Panc1 (cell line): ENCODE measurements around the gene CIAPIN1. TPM values are rescaled to one million over a fixed set of nuclear protein-coding genes. Genes with fewer than 3 reads are reported as not detected.

Source experiments
- ATAC-seq: fragments of 200-7000 bp; cut with Tn5 transposase; 2 replicates; pipeline ENCODE4 v1.9.1; 2020; ENCODE audit warnings: mild to moderate bottlenecking, moderate library complexity
- Bru-seq: library from RNA; stranded (reverse); fragments of 400-500 nt; gene quantifications from one replicate; lab custom pipeline; 2021; lab: Mats Ljungman, UMichigan
- BruChase-seq, 2 experiments: library from RNA; stranded (reverse); fragments of 400-500 nt; gene quantifications; one replicate each; lab custom pipeline; 2021; lab: Mats Ljungman, UMichigan
- BruUV-seq: library from RNA; stranded (reverse); fragments of 400-500 nt; replicated peaks from 2 replicates; lab custom pipeline; 2021; lab: Mats Ljungman, UMichigan
- CTCF ChIA-PET: fragments of 300-600 bp; sonication (Branson Sonifier 250); formaldehyde crosslinking; loops from one replicate; lab custom pipeline; 2022; ENCODE audit warnings: antibody characterized with exemption; lab: Charles Lee
- POLR2A ChIA-PET: fragments of 300-600 bp; sonication (Branson Sonifier 250); formaldehyde crosslinking; loops from one replicate; lab custom pipeline; 2022; ENCODE audit warnings: antibody characterized with exemption; lab: Charles Lee
- DNase-seq: peaks from one replicate; pipeline ENCODE4 v3.0.0-alpha.2; 2010; ENCODE audit warnings: low read depth, low spot score
- H3K27ac ChIP-seq: 2 replicates; pipeline ENCODE4 v1.5.1; 2011; ENCODE audit warnings: mild to moderate bottlenecking, low read length, inconsistent platforms
- H3K27me3 ChIP-seq: fragments of 200-500 bp; sonication (Bioruptor generic); 2 replicates; pipeline ENCODE4 v1.6.0; 2014; ENCODE audit warnings: low read length, inconsistent platforms; ENCODE audit not compliant: control insufficient read depth, insufficient read depth
- H3K36me3 ChIP-seq: fragments of 200-500 bp; sonication (Bioruptor generic); 2 replicates; pipeline ENCODE4 v1.5.1; 2014; ENCODE audit warnings: inconsistent platforms, mild to moderate bottlenecking, low read length, moderate library complexity; ENCODE audit not compliant: control insufficient read depth, insufficient read depth
- H3K4me1 ChIP-seq: 2 replicates; pipeline ENCODE4 v1.5.1; 2011; ENCODE audit warnings: inconsistent platforms, mild to moderate bottlenecking, low read length, moderate library complexity; ENCODE audit not compliant: control insufficient read depth, insufficient read depth
- H3K4me3 ChIP-seq, 2 experiments: 2 replicates each; pipeline ENCODE4 v1.5.1; 2011 to 2012; ENCODE audit warnings: low read depth in 2 of 2, low read length in 2 of 2, mild to moderate bottlenecking in 2 of 2, inconsistent platforms in 1 of 2, moderate library complexity in 1 of 2
- H3K9me3 ChIP-seq: fragments of 200-500 bp; sonication (Bioruptor generic); 2 replicates; pipeline ENCODE4 v1.5.1; 2014; ENCODE audit warnings: low read depth, mild to moderate bottlenecking, inconsistent platforms, low read length, moderate library complexity; ENCODE audit not compliant: control insufficient read depth, insufficient read depth
- POLR2AphosphoS5 ChIP-seq: IDR thresholded peaks from 2 replicates; pipeline ENCODE4 v1.6.1; 2012; ENCODE audit warnings: mild to moderate bottlenecking, low read depth, low read length, moderate library complexity
- SIN3A ChIP-seq: IDR thresholded peaks from 2 replicates; pipeline ENCODE4 v1.6.1; 2012; ENCODE audit warnings: low read depth, mild to moderate bottlenecking, low read length, moderate library complexity, borderline replicate concordance; ENCODE audit not compliant: insufficient read depth
- TCF7L2 ChIP-seq: IDR thresholded peaks from 2 replicates; pipeline ENCODE4 v1.6.1; 2011; ENCODE audit warnings: mild to moderate bottlenecking, low read depth, low read length, inconsistent platforms
- in situ Hi-C: cut with HindIII; loops from 2 replicates; pipeline ENCODE4 v1.10.0; 2016; ENCODE audit warnings: low sequenced_read_pairs, low pct_unique_long_range_greater_than_20kb
- intact Hi-C: fragments of 100-400 bp; cut with micrococcal nuclease; formaldehyde crosslinking; loops from one replicate; pipeline ENCODE4 v1.10.0; 2022; ENCODE audit not compliant: unreplicated experiment
- long read RNA-seq: library from polyadenylated mRNA; unstranded; transcript quantifications from one replicate; pipeline ENCODE4 v2.0.0, GENCODE V29; 2021; ENCODE audit not compliant: unreplicated experiment
- polyA plus RNA-seq: library from polyadenylated mRNA; unstranded; fragments of >200 nt; gene quantifications from one replicate; pipeline ENCODE4 v1.2.1, GENCODE V29; 2012; ENCODE audit warnings: missing spikeins; ENCODE audit not compliant: insufficient read length
- total RNA-seq: library from RNA; stranded (reverse); gene quantifications from one replicate; pipeline ENCODE4 v1.2.1, GENCODE V29; 2021; ENCODE audit not compliant: unreplicated experiment
- TF ChIP-seq, protein P1 (sequence below): fragments of 450-650 bp; IDR thresholded peaks from 2 replicates; pipeline ENCODE4 v1.5.1; 2017; ENCODE audit warnings: mild to moderate bottlenecking
- TF ChIP-seq, protein P2 (sequence below), 2 experiments: IDR thresholded peaks; 2 replicates each; pipeline ENCODE4 v1.6.1; 2011 to 2012; ENCODE audit warnings: low read depth in 2 of 2, control low read depth in 1 of 2, low read length in 1 of 2, mild to moderate bottlenecking in 1 of 2, moderate library complexity in 1 of 2; ENCODE audit not compliant: insufficient read depth in 1 of 2

CIAPIN1 gene
- total RNA-seq, result 64.0 TPM
- 65.3 TPM for polyA plus RNA-seq
- percentile 76 among the genes with signal in this experiment for Bru-seq, nascent RNA
- percentile 76 among the genes with signal in this experiment for BruChase-seq, experiment 1, labeled RNA remaining after a 2-hour chase
- BruChase-seq, experiment 2, labeled RNA remaining after a 6-hour chase, result percentile 85 among the genes with signal in this experiment
- long read RNA-seq, transcript CIAPIN1-209 (9 exons, 2,016 nt), result minor isoform, 20 of 210 reads
- long read RNA-seq, transcript CIAPIN1-201 (9 exons, 2,182 nt), result major isoform, 136 of 210 reads
- long read RNA-seq, transcript CIAPIN1-213 (8 exons, 1,559 nt), result minor isoform, 9 of 210 reads
- long read RNA-seq, partial matches to known transcripts, result 12 of 210 reads
- long read RNA-seq, other reads (novel, unspliced or antisense), result 31 of 210 reads

DNA sequence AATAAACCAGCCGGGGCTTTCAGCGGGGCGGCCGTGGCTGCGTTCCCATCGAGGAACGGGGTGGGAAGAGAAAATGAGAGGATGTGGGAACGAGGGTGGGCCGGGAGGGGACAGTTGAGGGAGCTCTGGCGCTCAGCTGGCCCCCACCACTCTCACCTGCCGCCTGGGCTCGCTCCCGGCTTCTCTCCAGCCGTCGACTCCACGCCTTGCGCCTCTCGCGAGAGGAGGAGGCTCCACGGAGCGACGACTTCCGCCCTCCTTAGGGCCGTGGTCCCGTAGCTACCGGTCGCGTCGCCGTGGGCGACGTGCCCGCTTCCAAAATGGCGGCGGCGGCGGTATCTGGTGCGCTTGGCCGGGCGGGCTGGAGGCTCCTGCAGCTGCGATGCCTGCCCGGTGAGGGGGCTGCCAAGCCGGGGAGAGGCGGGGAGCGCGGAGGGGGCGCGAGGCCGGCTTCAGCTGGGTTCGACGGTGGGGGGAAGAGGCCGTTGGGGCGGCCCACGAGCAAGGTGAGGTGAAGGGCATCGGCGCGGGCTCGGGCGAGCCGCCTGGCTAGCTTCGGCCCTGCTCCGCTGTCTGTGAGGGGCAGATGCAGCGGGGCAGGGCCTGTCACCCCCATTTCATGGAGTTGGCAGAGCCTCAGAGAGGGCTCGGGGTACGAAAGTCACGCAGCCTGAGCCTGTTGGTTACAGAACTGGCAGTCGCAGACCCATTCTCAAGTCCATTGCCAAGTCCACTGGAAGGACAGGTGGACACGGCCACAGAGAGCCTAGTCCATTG is at the start of gene CIAPIN1, which contains the start of gene COQ9:
TSS of gene CIAPIN1 (minus strand) at position 200 of the 777 bp plus-strand sequence. CDS start 6,457 bp downstream, outside the sequence.
TSS of gene COQ9 (plus strand) at position 294 of the 777 bp plus-strand sequence. CDS start at position 321, 27 bp downstream.
- no peaks in the 10 kb centered on the region for H3K9me3 ChIP-seq
- no peaks in the 10 kb centered on the region; the same call in 1 of the 2 replicates for H3K4me1 ChIP-seq
- H3K27me3 ChIP-seq, result no peaks in the 10 kb centered on the region
- CTCF ChIA-PET, result interaction anchor here (1.0 kb wide), 1 partner anchor 73 kb away, joined by 3 read pairs; no protein-coding TSS in a partner anchor
- POLR2A ChIA-PET, result interaction anchor here (0.6 to 0.7 kb wide), 2 partner anchors 56 to 119 kb away, joined by 3 to 17 read pairs; no protein-coding TSS in a partner anchor
- H3K36me3 ChIP-seq, result peaks cover 13% of the 10 kb centered on the region
- intact Hi-C loops (no loop called here), in situ Hi-C loops (no loop called here)
- BruUV-seq, result no TSS peak
- DNase-seq (peak; percentile 39), ATAC-seq (peak; percentile 100)
- H3K27ac ChIP-seq, result peak within 1 kb of the TSS; percentile 94
- TF ChIP-seq TCF7L2, result no peak
- TF ChIP-seq, protein P1, sequence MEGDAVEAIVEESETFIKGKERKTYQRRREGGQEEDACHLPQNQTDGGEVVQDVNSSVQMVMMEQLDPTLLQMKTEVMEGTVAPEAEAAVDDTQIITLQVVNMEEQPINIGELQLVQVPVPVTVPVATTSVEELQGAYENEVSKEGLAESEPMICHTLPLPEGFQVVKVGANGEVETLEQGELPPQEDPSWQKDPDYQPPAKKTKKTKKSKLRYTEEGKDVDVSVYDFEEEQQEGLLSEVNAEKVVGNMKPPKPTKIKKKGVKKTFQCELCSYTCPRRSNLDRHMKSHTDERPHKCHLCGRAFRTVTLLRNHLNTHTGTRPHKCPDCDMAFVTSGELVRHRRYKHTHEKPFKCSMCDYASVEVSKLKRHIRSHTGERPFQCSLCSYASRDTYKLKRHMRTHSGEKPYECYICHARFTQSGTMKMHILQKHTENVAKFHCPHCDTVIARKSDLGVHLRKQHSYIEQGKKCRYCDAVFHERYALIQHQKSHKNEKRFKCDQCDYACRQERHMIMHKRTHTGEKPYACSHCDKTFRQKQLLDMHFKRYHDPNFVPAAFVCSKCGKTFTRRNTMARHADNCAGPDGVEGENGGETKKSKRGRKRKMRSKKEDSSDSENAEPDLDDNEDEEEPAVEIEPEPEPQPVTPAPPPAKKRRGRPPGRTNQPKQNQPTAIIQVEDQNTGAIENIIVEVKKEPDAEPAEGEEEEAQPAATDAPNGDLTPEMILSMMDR, result no peak
- peak; percentile 52; the same call in 1 of the 2 replicates for TF ChIP-seq SIN3A
- TF ChIP-seq POLR2AphosphoS5, result peak; percentile 93
- TF ChIP-seq, protein P2, sequence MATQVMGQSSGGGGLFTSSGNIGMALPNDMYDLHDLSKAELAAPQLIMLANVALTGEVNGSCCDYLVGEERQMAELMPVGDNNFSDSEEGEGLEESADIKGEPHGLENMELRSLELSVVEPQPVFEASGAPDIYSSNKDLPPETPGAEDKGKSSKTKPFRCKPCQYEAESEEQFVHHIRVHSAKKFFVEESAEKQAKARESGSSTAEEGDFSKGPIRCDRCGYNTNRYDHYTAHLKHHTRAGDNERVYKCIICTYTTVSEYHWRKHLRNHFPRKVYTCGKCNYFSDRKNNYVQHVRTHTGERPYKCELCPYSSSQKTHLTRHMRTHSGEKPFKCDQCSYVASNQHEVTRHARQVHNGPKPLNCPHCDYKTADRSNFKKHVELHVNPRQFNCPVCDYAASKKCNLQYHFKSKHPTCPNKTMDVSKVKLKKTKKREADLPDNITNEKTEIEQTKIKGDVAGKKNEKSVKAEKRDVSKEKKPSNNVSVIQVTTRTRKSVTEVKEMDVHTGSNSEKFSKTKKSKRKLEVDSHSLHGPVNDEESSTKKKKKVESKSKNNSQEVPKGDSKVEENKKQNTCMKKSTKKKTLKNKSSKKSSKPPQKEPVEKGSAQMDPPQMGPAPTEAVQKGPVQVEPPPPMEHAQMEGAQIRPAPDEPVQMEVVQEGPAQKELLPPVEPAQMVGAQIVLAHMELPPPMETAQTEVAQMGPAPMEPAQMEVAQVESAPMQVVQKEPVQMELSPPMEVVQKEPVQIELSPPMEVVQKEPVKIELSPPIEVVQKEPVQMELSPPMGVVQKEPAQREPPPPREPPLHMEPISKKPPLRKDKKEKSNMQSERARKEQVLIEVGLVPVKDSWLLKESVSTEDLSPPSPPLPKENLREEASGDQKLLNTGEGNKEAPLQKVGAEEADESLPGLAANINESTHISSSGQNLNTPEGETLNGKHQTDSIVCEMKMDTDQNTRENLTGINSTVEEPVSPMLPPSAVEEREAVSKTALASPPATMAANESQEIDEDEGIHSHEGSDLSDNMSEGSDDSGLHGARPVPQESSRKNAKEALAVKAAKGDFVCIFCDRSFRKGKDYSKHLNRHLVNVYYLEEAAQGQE (IDR thresholded peaks at IDR 0.05; ENCODE audit: insufficient read depth in 1 of 2, low read depth in 2 of 2, low read length in 1 of 2), result no peak
- H3K4me3 ChIP-seq, result peak within 1 kb of the TSS; percentile 85 to 97

DNA sequence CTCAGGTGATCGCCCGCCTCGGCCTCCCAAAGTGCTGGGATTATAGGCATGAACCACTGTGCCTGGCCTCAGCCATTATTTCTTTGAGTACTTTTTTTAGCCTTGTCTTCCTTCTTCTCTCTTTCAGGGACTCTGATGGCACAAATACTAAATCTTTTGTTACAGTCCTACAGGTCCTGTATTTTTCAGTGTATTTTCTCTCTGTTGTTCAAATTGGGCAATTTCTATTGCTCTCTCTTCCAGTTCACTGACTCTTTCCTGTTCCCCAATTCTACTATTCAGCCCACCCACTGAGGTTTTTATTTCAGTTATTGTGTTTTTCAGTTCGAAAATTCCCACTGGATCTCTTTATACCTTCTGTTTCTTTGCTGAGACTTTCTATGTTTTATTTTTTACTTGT is 46.6 kb upstream of the CIAPIN1 start:
- in situ Hi-C loops, result no loop called here
- Histone ChIP-seq H3K4me1 (no peaks in the 10 kb centered on the region), H3K27ac (no peak overlapping the region), H3K27me3 (no peaks in the 10 kb centered on the region), H3K36me3 (no peaks in the 10 kb centered on the region), H3K9me3 (no peaks in the 10 kb centered on the region), H3K4me3 (no peak overlapping the region)
- ChIA-PET CTCF (no interaction called here), POLR2A (no interaction called here)
- TF ChIP-seq TCF7L2 (no peak), POLR2AphosphoS5 (no peak), SIN3A (no peak)
- TF ChIP-seq, protein P1, result no peak
- TF ChIP-seq, protein P2 (IDR thresholded peaks at IDR 0.05; ENCODE audit: insufficient read depth in 1 of 2, low read depth in 2 of 2, low read length in 1 of 2), result no peak
- BruUV-seq, result no TSS peak
- DNase-seq (no peak), ATAC-seq (no peak)
- intact Hi-C loops, result no loop called here
